HCT116 (cell line): ENCODE results near the gene SPACA4. TPM values are rescaled to one million over a fixed set of nuclear protein-coding genes. Genes with fewer than 3 reads are reported as not detected.

Experiments used
- ATAC-seq: fragments of 200-7000 bp; cut with Tn5 transposase; 2 replicates; pipeline ENCODE4 v1.9.1; 2020; ENCODE audit warnings: mild to moderate bottlenecking, moderate library complexity
- BruUV-seq: library from RNA; stranded (reverse); fragments of 400-500 nt; replicated peaks from 2 replicates; lab custom pipeline; 2021; lab: Mats Ljungman, UMichigan
- CTCF ChIA-PET: fragments of 300-600 bp; sonication (Branson Sonifier 250); formaldehyde crosslinking; loops from one replicate; lab custom pipeline; 2021; ENCODE audit warnings: antibody characterized with exemption; lab: Charles Lee
- POLR2A ChIA-PET: fragments of 300-600, 350-600 bp; sonication (Branson Sonifier 250); formaldehyde crosslinking; loops from one replicate; lab custom pipeline; 2021; ENCODE audit warnings: antibody characterized with exemption; lab: Charles Lee
- RAD21 ChIA-PET, 2 experiments: fragments of 300-600 bp; sonication (Branson Sonifier 250); formaldehyde crosslinking; loops; one replicate each; lab custom pipeline; 2023; ENCODE audit warnings: low total read pairs in 2 of 2; ENCODE audit not compliant: uncharacterized antibody in 2 of 2, unreplicated experiment in 2 of 2, low non-redundant PET in 1 of 2; lab: Charles Lee
- DNase-seq: peaks from one replicate; pipeline ENCODE4 v3.0.0-alpha.2; 2010; ENCODE audit warnings: low read depth, low spot score
- H2AFZ ChIP-seq: fragments of 200-600 bp; shearing (Covaris generic), sonication (generic); 2 replicates; pipeline ENCODE4 v1.6.1; 2017; ENCODE audit warnings: low read depth, mixed run types, mixed read lengths, antibody characterized with exemption, low read length; ENCODE audit not compliant: poor library complexity, severe bottlenecking
- H3K27ac ChIP-seq: 2 replicates; pipeline ENCODE4 v1.5.1; 2012; ENCODE audit warnings: low read depth, low read length
- H3K27me3 ChIP-seq: fragments of 200-600 bp; sonication (generic); 2 replicates; pipeline ENCODE4 v1.6.1; 2016; ENCODE audit warnings: mixed run types, low read length, mixed read lengths; ENCODE audit not compliant: insufficient read depth
- H3K36me3 ChIP-seq, 2 experiments: fragments of 200-500 bp in 1 of 2; fragments of 200-600 bp in 1 of 2; sonication (Bioruptor generic) in 1 of 2; sonication (generic) in 1 of 2; 2 replicates each; pipeline versions ENCODE4 v1.5.1 to v1.6.1; 2014 to 2016; ENCODE audit warnings: low read length in 2 of 2, inconsistent platforms in 1 of 2, mixed read lengths in 1 of 2, mixed run types in 1 of 2; ENCODE audit not compliant: insufficient read depth in 2 of 2, control insufficient read depth in 1 of 2
- H3K4me1 ChIP-seq, 2 experiments: fragments of 200-600 bp in 1 of 2; sonication (generic) in 1 of 2; 2 replicates each; pipeline versions ENCODE4 v1.5.1 to v1.6.1; 2012 to 2017; ENCODE audit warnings: low read length in 2 of 2, inconsistent platforms in 1 of 2, mild to moderate bottlenecking in 1 of 2, mixed read lengths in 1 of 2, mixed run types in 1 of 2, moderate library complexity in 1 of 2; ENCODE audit not compliant: insufficient read depth in 2 of 2, control insufficient read depth in 1 of 2
- H3K4me2 ChIP-seq: fragments of 200-600 bp; sonication (generic); 2 replicates; pipeline ENCODE4 v1.6.1; 2017; ENCODE audit warnings: mixed run types, low read length, mixed read lengths
- H3K4me3 ChIP-seq, 2 experiments: fragments of 200-600 bp in 1 of 2; sonication (generic) in 1 of 2; replicated peaks in 1 of 2; 2 replicates each; pipeline ENCODE4 v1.5.1; 2011 to 2016; ENCODE audit warnings: low read length in 2 of 2, control low read depth in 1 of 2, low read depth in 1 of 2, mild to moderate bottlenecking in 1 of 2, mixed read lengths in 1 of 2, mixed run types in 1 of 2
- H3K79me2 ChIP-seq: fragments of 200-600 bp; sonication (generic); 2 replicates; pipeline ENCODE4 v1.6.1; 2017; ENCODE audit warnings: mild to moderate bottlenecking, mixed run types, low read length, moderate library complexity, mixed read lengths; ENCODE audit not compliant: insufficient read depth
- H3K9ac ChIP-seq: fragments of 200-600 bp; sonication (generic); 2 replicates; pipeline ENCODE4 v1.6.1; 2016; ENCODE audit warnings: low read length, mixed read lengths
- H3K9me2 ChIP-seq: fragments of 200-600 bp; sonication (generic), shearing (Covaris generic); 2 replicates; pipeline ENCODE4 v1.6.1; 2017; ENCODE audit warnings: mixed run types, mild to moderate bottlenecking, moderate library complexity; ENCODE audit not compliant: insufficient read depth
- H3K9me3 ChIP-seq, 2 experiments: fragments of 200-500 bp in 1 of 2; fragments of 200-600 bp in 1 of 2; sonication (Bioruptor generic) in 1 of 2; sonication (generic) in 1 of 2; 2 replicates each; pipeline ENCODE4 v1.6.1; 2014 to 2017; ENCODE audit warnings: low read length in 2 of 2, mixed read lengths in 2 of 2, inconsistent platforms in 1 of 2, low read depth in 1 of 2, mild to moderate bottlenecking in 1 of 2, mixed run types in 1 of 2, moderate library complexity in 1 of 2; ENCODE audit not compliant: control insufficient read depth in 1 of 2, insufficient read depth in 1 of 2
- H4K20me1 ChIP-seq: fragments of 200-600 bp; sonication (generic), shearing (Covaris generic); 2 replicates; pipeline ENCODE4 v1.6.1; 2017; ENCODE audit warnings: mixed run types, mild to moderate bottlenecking, moderate library complexity; ENCODE audit not compliant: insufficient read depth
- CBX3 ChIP-seq: IDR thresholded peaks from 2 replicates; pipeline ENCODE4 v1.6.1; 2012; ENCODE audit warnings: low read depth
- CEBPB ChIP-seq: IDR thresholded peaks from 2 replicates; pipeline ENCODE4 v1.6.1; 2012; ENCODE audit warnings: low read depth
- ELF1 ChIP-seq: IDR thresholded peaks from 2 replicates; pipeline ENCODE4 v1.6.1; 2012; ENCODE audit warnings: low read depth, borderline replicate concordance
- EZH2 ChIP-seq: fragments of 200-600 bp; sonication (generic); IDR thresholded peaks from 2 replicates; pipeline ENCODE4 v1.6.1; 2017; ENCODE audit warnings: antibody characterized with exemption, mixed run types
- FOSL1 ChIP-seq: IDR thresholded peaks from 2 replicates; pipeline ENCODE4 v1.6.1; 2012; ENCODE audit warnings: low read depth
- POLR2AphosphoS5 ChIP-seq: IDR thresholded peaks from 2 replicates; pipeline ENCODE4 v1.6.1; 2011; ENCODE audit warnings: mild to moderate bottlenecking, low read depth, low read length, moderate library complexity
- RAD21 ChIP-seq: IDR thresholded peaks from 2 replicates; pipeline ENCODE4 v1.6.1; 2012; ENCODE audit warnings: low read depth, mild to moderate bottlenecking
- SIN3A ChIP-seq: IDR thresholded peaks from 2 replicates; pipeline ENCODE4 v1.6.1; 2012; ENCODE audit warnings: low read depth
- SP1 ChIP-seq: IDR thresholded peaks from 2 replicates; pipeline ENCODE4 v1.6.1; 2012; ENCODE audit warnings: low read depth
- SRF ChIP-seq: IDR thresholded peaks from 2 replicates; pipeline ENCODE4 v1.6.1; 2012; ENCODE audit warnings: low read depth
- TCF7L2 ChIP-seq: IDR thresholded peaks from 2 replicates; pipeline ENCODE4 v1.7.0; 2011; ENCODE audit warnings: borderline replicate concordance, inconsistent platforms; ENCODE audit not compliant: insufficient read depth, insufficient read length; ENCODE audit errors: extremely low read depth
- YY1 ChIP-seq: IDR thresholded peaks from 2 replicates; pipeline ENCODE4 v1.6.1; 2011; ENCODE audit warnings: low read length, low read depth, moderate library complexity, mild to moderate bottlenecking; ENCODE audit not compliant: insufficient replicate concordance; ENCODE audit errors: extremely low read depth
- ZFX ChIP-seq: fragments of 450-650 bp; IDR thresholded peaks from 2 replicates; pipeline ENCODE4 v1.6.1; 2017
- ZNF274 ChIP-seq: fragments of 200-500 bp; sonication (Bioruptor generic); IDR thresholded peaks from 2 replicates; pipeline ENCODE4 v1.6.1; 2014; ENCODE audit warnings: mild to moderate bottlenecking, low read depth, low read length, inconsistent platforms
- intact Hi-C: fragments of 100-400 bp; cut with micrococcal nuclease; formaldehyde crosslinking; loops from 2 replicates; pipeline ENCODE4 v1.10.0; 2022
- total RNA-seq: library from RNA; stranded (reverse); gene quantifications from one replicate; pipeline ENCODE4 v1.2.1, GENCODE V29; 2021; ENCODE audit not compliant: unreplicated experiment
- TF ChIP-seq, protein P1 (sequence below): IDR thresholded peaks from 2 replicates; pipeline ENCODE4 v1.6.1; 2012
- TF ChIP-seq, protein P2 (sequence below): IDR thresholded peaks from 2 replicates; pipeline ENCODE4 v1.6.1; 2012; ENCODE audit warnings: low read depth

Gene SPACA4
- total RNA-seq, 1 experiment from 2014 or later = not detected

DNA sequence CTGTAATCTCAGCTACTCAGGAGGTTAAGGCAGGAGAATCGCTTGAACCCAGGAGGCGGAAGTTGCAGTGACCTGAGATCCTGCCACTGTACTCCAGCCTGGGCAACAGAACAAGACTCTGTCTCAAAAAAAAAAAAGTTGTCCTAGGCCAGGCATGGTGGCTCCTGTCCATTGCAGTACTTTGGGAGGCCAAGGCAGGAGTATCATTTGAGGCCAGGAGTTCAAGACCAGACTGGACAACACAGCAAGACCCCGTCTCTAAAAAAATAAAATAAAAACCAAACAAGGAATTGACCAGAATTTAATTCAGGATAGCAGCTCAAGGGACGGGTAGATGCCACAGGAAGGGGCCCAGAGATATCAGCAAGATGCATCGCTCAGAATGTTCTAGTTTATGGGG lies 49.7 kb upstream of the SPACA4 start:
- Histone ChIP-seq H3K27me3 (no peaks in the 10 kb centered on the region), H3K9ac (no peak overlapping the region), H3K4me3 (no peak overlapping the region), H3K9me2 (no peaks in the 10 kb centered on the region), H3K4me2 (peak overlapping the region; percentile 75), H3K36me3 (no peaks in the 10 kb centered on the region), H3K27ac (peak overlapping the region; percentile 48), H2AFZ (no peak overlapping the region), H3K9me3 (no peaks in the 10 kb centered on the region), H3K4me1 (peaks cover 55 to 80% of the 10 kb centered on the region in 2 experiments), H3K79me2 (no peaks in the 10 kb centered on the region), H4K20me1 (no peaks in the 10 kb centered on the region)
- TF ChIP-seq ZFX = no peak
- TF ChIP-seq CBX3 = 0 out of 2 replicates have a peak, but pooled peaks have one; percentile 6
- ChIA-PET CTCF (no interaction called here), POLR2A (interaction anchor here (0.5 to 1.3 kb wide), 3 partner anchors 12 to 165 kb away, joined by 3 read pairs; no protein-coding TSS in a partner anchor), RAD21 (interaction anchor here in 1 of 2 experiments (0.6 kb wide), 1 partner anchor 48 kb away, joined by 6 read pairs; no protein-coding TSS in a partner anchor)
- intact Hi-C loops = no loop called here
- BruUV-seq = no TSS peak
- ATAC-seq = no peak
- no peak for DNase-seq

DNA sequence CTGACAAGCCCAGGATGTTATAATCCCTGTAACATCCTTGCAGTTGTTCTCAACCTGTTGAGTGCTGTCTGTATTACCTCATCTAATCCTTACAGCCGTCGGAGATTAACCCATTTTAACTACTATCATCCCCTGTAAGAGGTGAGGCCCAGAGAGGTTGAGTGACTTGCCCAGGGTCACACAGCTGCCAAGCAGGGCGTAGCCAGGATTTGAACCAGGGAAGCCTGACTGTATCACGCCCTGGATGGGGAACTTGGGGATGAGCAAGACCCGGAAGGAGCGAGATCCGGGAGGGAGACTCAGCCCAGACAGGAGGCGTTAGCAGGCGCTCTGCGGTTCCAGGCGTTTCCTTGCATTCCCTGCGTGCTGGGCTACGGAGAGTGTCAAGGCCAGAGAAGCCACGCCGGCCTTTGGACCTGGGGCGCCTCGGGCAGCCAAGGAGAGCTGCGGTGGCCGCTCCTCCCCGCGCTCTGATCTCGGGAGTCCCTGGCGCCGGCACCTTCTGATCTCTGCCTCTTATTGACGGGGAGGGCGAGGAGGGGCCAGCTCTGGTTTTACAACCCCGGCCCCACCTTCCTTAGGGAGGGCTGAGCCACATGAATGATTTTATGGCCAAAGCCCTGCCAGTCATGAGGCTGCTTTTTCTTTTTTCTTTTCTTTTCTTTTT lies 48.4 kb upstream of the SPACA4 start:
- POLR2A ChIA-PET = interaction anchor here (0.8 to 1.6 kb wide), 3 partner anchors 11 to 56 kb away, joined by 4 to 14 read pairs (median 5); no protein-coding TSS in a partner anchor
- no peaks in the 10 kb centered on the region for H3K9me3 ChIP-seq
- peak overlapping the region; percentile 19 to 32 for H3K4me3 ChIP-seq
- no peaks in the 10 kb centered on the region for H4K20me1 ChIP-seq
- DNase-seq (peak; percentile 80), ATAC-seq (peak; percentile 78)
- peak overlapping the region; percentile 58 for H2AFZ ChIP-seq
- H3K9me2 ChIP-seq = no peaks in the 10 kb centered on the region
- peak overlapping the region; percentile 64 for H3K27ac ChIP-seq
- H3K4me2 ChIP-seq = peak overlapping the region; percentile 74
- peaks cover 47 to 68% of the 10 kb centered on the region in 2 experiments for H3K4me1 ChIP-seq
- H3K79me2 ChIP-seq = no peaks in the 10 kb centered on the region
- no peaks in the 10 kb centered on the region for H3K27me3 ChIP-seq
- peak overlapping the region; percentile 36 for H3K9ac ChIP-seq
- RAD21 ChIA-PET = interaction anchor here (0.6 to 1.4 kb wide), 3 partner anchors 26 to 475 kb away, joined by 3 to 4 read pairs (median 4); partner anchors contain the start of gene KDELR1 (in 1 of the 2)
- no peaks in the 10 kb centered on the region for H3K36me3 ChIP-seq
- intact Hi-C loops = no loop called here
- TSS peak; percentile 48 for BruUV-seq
- CTCF ChIA-PET = interaction anchor here (0.7 to 1.4 kb wide), 3 partner anchors 26 to 68 kb away, joined by 3 to 9 read pairs (median 5); no protein-coding TSS in a partner anchor
- TF ChIP-seq, protein P1, sequence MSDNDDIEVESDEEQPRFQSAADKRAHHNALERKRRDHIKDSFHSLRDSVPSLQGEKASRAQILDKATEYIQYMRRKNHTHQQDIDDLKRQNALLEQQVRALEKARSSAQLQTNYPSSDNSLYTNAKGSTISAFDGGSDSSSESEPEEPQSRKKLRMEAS = peak; percentile 93
- TF ChIP-seq RAD21 (no peak), EZH2 (no peak), POLR2AphosphoS5 (peak; percentile 69), FOSL1 (peak; percentile 40; the same call in 1 of the 2 replicates), ZNF274 (no peak), ELF1 (no peak; the same call in 1 of the 2 replicates), SP1 (peak; percentile 72), CEBPB (no peak), YY1 (no peak), TCF7L2 (peak; percentile 99), SIN3A (no peak), SRF (no peak)
- TF ChIP-seq, protein P2, sequence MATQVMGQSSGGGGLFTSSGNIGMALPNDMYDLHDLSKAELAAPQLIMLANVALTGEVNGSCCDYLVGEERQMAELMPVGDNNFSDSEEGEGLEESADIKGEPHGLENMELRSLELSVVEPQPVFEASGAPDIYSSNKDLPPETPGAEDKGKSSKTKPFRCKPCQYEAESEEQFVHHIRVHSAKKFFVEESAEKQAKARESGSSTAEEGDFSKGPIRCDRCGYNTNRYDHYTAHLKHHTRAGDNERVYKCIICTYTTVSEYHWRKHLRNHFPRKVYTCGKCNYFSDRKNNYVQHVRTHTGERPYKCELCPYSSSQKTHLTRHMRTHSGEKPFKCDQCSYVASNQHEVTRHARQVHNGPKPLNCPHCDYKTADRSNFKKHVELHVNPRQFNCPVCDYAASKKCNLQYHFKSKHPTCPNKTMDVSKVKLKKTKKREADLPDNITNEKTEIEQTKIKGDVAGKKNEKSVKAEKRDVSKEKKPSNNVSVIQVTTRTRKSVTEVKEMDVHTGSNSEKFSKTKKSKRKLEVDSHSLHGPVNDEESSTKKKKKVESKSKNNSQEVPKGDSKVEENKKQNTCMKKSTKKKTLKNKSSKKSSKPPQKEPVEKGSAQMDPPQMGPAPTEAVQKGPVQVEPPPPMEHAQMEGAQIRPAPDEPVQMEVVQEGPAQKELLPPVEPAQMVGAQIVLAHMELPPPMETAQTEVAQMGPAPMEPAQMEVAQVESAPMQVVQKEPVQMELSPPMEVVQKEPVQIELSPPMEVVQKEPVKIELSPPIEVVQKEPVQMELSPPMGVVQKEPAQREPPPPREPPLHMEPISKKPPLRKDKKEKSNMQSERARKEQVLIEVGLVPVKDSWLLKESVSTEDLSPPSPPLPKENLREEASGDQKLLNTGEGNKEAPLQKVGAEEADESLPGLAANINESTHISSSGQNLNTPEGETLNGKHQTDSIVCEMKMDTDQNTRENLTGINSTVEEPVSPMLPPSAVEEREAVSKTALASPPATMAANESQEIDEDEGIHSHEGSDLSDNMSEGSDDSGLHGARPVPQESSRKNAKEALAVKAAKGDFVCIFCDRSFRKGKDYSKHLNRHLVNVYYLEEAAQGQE = no peak
